ENCODE results near the gene EPB41L4B.

Gene EPB41L4B

GRCh38 chr9:109247228-109247627 is 73.6 kb downstream of the EPB41L4B start:
- Mint-ChIP-seq H3K4me3 (no peak overlapping the region), H3K36me3 (ENCODE audit: low read depth) (no peaks in the 10 kb centered on the region), H3K27me3 (ENCODE audit: low read depth, poor library complexity) (peaks cover 9% of the 10 kb centered on the region), H3K9me3 (no peaks in the 10 kb centered on the region), H3K27ac (no peak overlapping the region), H3K4me1 (peaks cover 74% of the 10 kb centered on the region)
- TF ChIP-seq CTCF (IDR thresholded peaks at IDR 0.05) = no peak
- DNase-seq = no peak

GRCh38 chr9:109246533-109246932 is 74.3 kb downstream of the EPB41L4B start:
- TF ChIP-seq CTCF (IDR thresholded peaks at IDR 0.05) = no peak
- Mint-ChIP-seq H3K36me3 (ENCODE audit: low read depth) (no peaks in the 10 kb centered on the region), H3K4me1 (peaks cover 68% of the 10 kb centered on the region), H3K27ac (no peak overlapping the region), H3K9me3 (no peaks in the 10 kb centered on the region), H3K27me3 (ENCODE audit: low read depth, poor library complexity) (peaks cover 9% of the 10 kb centered on the region), H3K4me3 (no peak overlapping the region)
- no peak for DNase-seq

GRCh38 chr9:109245310-109245897 is 75.5 kb downstream of the EPB41L4B start:
- Mint-ChIP-seq H3K4me1 (peaks cover 61% of the 10 kb centered on the region), H3K4me3 (no peak overlapping the region), H3K27ac (no peak overlapping the region), H3K9me3 (no peaks in the 10 kb centered on the region), H3K27me3 (ENCODE audit: low read depth, poor library complexity) (peaks cover 9% of the 10 kb centered on the region), H3K36me3 (ENCODE audit: low read depth) (no peaks in the 10 kb centered on the region)
- DNase-seq = no peak
- no peak for TF ChIP-seq CTCF (IDR thresholded peaks at IDR 0.05)

GRCh38 chr9:109244179-109245132 is 76.4 kb downstream of the EPB41L4B start:
- H3K36me3 Mint-ChIP-seq (ENCODE audit: low read depth) = peaks cover 6% of the 10 kb centered on the region
- H3K4me3 Mint-ChIP-seq = peak overlapping the region; percentile 38
- H3K27me3 Mint-ChIP-seq (ENCODE audit: low read depth, poor library complexity) = peaks cover 9% of the 10 kb centered on the region
- H3K27ac Mint-ChIP-seq = no peak overlapping the region
- TF ChIP-seq CTCF (IDR thresholded peaks at IDR 0.05) = peak; percentile 93
- H3K9me3 Mint-ChIP-seq = no peaks in the 10 kb centered on the region
- H3K4me1 Mint-ChIP-seq = peaks cover 56% of the 10 kb centered on the region
- peak; percentile 82 for DNase-seq

GRCh38 chr9:109242741-109243140 is 78.1 kb downstream of the EPB41L4B start:
- Mint-ChIP-seq H3K4me3 (no peak overlapping the region), H3K9me3 (no peaks in the 10 kb centered on the region), H3K27ac (no peak overlapping the region), H3K27me3 (ENCODE audit: low read depth, poor library complexity) (peaks cover 9% of the 10 kb centered on the region), H3K4me1 (peaks cover 50% of the 10 kb centered on the region), H3K36me3 (ENCODE audit: low read depth) (peaks cover 18% of the 10 kb centered on the region)
- TF ChIP-seq CTCF (IDR thresholded peaks at IDR 0.05) = no peak
- DNase-seq = no peak
